Duodenal mucosa (tissue), 2 donors: Measurements from ENCODE around the gene SGMS1.

Source experiments
- H3K27ac ChIP-seq: one replicate; pipeline ENCODE4 v1.7.0; 2013; ENCODE audit warnings: low read depth, low read length
- H3K27me3 ChIP-seq, 2 donors: one replicate each; pipeline ENCODE4 v1.7.0; 2013; ENCODE audit warnings: low read length in 2 of 2, control low read depth in 1 of 2; ENCODE audit not compliant: insufficient read depth in 2 of 2, control insufficient read depth in 1 of 2
- H3K36me3 ChIP-seq, 2 donors: one replicate each; pipeline ENCODE4 v1.7.0; 2013; ENCODE audit warnings: low read length in 2 of 2, control low read depth in 1 of 2; ENCODE audit not compliant: insufficient read depth in 2 of 2, control insufficient read depth in 1 of 2
- H3K4me1 ChIP-seq, 2 donors: one replicate each; pipeline ENCODE4 v1.7.0; 2013; ENCODE audit warnings: low read length in 2 of 2, control low read depth in 1 of 2; ENCODE audit not compliant: insufficient read depth in 2 of 2, control insufficient read depth in 1 of 2
- H3K4me3 ChIP-seq, 2 donors: one replicate each; pipeline ENCODE4 v1.7.0; 2013; ENCODE audit warnings: low read length in 2 of 2, low read depth in 1 of 2
- H3K9ac ChIP-seq, 2 donors: one replicate each; pipeline ENCODE4 v1.7.0; 2013; ENCODE audit warnings: low read length in 2 of 2, low read depth in 1 of 2
- H3K9me3 ChIP-seq, 2 donors: one replicate each; pipeline ENCODE4 v1.7.0; 2013; ENCODE audit warnings: low read length in 2 of 2, control low read depth in 1 of 2; ENCODE audit not compliant: control insufficient read depth in 1 of 2

The SGMS1 gene

GRCh38 chr10:50561266-50561665, 62.5 kb downstream of the SGMS1 start:
- no peak overlapping the region for H3K4me3 ChIP-seq
- H3K36me3 ChIP-seq: peaks cover 0 to 2% of the 10 kb centered on the region in 2 donors
- no peaks in the 10 kb centered on the region for H3K9me3 ChIP-seq
- H3K27me3 ChIP-seq: no peaks in the 10 kb centered on the region
- H3K27ac ChIP-seq: no peak overlapping the region
- peaks cover 0 to 21% of the 10 kb centered on the region in 2 donors for H3K4me1 ChIP-seq
- no peak overlapping the region for H3K9ac ChIP-seq

GRCh38 chr10:50560370-50560769, 63.4 kb downstream of the SGMS1 start:
- no peak overlapping the region for H3K27ac ChIP-seq
- H3K27me3 ChIP-seq: no peaks in the 10 kb centered on the region
- H3K4me1 ChIP-seq: peaks cover 0 to 23% of the 10 kb centered on the region in 2 donors
- H3K36me3 ChIP-seq: peaks cover 0 to 3% of the 10 kb centered on the region in 2 donors
- H3K9me3 ChIP-seq: no peaks in the 10 kb centered on the region
- no peak overlapping the region for H3K9ac ChIP-seq
- no peak overlapping the region for H3K4me3 ChIP-seq

DNA sequence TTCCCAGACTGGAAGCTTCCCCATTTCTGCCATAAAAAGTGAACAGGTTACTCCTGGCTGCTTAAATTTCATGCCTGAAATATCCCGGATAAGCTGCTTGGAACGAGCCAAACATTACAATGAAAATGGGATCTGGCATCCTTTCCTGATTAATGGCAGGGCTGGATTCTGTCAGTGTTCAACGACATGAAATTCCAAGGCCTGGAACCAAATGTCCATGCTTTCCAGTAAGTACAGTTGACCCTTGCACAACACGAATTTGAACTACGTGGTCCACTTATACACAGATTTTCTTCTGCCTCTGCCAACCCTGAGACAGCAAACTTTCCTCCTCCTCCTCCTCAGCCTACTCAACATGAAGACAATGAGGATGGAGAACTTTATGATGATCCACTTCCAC, 65.4 kb downstream of the SGMS1 start:
- H3K36me3 ChIP-seq: peaks cover 0 to 3% of the 10 kb centered on the region in 2 donors
- H3K4me1 ChIP-seq: peaks cover 0 to 22% of the 10 kb centered on the region in 2 donors
- H3K4me3 ChIP-seq: no peak overlapping the region
- H3K9me3 ChIP-seq: no peaks in the 10 kb centered on the region
- H3K27me3 ChIP-seq: no peaks in the 10 kb centered on the region
- H3K9ac ChIP-seq: no peak overlapping the region
- H3K27ac ChIP-seq: no peak overlapping the region

DNA sequence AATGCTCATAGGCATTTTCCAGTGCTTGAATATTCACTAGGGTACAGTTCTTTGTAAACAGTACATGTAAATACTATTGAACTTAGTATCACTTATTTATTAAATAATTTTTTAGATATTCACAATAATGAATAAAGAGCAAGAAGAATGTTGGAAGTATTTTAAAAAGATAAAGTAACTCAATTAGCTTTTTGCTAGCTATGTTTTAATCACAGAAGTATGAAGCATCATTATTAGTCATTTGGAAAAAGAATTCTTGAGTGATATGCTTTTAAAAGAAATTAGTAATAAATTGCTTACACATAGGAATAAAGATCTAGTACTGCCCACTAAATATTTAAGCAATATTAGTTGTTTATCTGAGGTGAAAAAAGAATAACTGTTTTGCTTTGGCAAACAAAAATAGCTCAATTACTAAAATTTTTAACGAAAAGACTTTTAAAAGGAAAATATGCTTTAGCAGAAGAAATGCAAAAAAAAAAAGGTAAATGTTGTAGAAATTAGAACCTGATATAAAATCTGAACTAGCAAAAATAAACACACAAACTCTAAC, 66.5 kb downstream of the SGMS1 start:
- Histone ChIP-seq H3K27ac (no peak overlapping the region), H3K4me3 (no peak overlapping the region), H3K36me3 (peaks cover 0 to 3% of the 10 kb centered on the region in 2 donors), H3K9ac (no peak overlapping the region), H3K27me3 (no peaks in the 10 kb centered on the region), H3K4me1 (peaks cover 10 to 32% of the 10 kb centered on the region in 2 donors), H3K9me3 (no peaks in the 10 kb centered on the region)

- Histone ChIP-seq H3K4me3 (no peak overlapping the region), H3K9me3 (no peaks in the 10 kb centered on the region), H3K36me3 (peaks cover 0 to 3% of the 10 kb centered on the region in 2 donors), H3K27ac (no peak overlapping the region), H3K27me3 (no peaks in the 10 kb centered on the region), H3K9ac (no peak overlapping the region), H3K4me1 (peaks cover 11 to 29% of the 10 kb centered on the region in 2 donors)
Measured at GRCh38 chr10:50556237-50557120, 67.3 kb downstream of the SGMS1 start.

DNA sequence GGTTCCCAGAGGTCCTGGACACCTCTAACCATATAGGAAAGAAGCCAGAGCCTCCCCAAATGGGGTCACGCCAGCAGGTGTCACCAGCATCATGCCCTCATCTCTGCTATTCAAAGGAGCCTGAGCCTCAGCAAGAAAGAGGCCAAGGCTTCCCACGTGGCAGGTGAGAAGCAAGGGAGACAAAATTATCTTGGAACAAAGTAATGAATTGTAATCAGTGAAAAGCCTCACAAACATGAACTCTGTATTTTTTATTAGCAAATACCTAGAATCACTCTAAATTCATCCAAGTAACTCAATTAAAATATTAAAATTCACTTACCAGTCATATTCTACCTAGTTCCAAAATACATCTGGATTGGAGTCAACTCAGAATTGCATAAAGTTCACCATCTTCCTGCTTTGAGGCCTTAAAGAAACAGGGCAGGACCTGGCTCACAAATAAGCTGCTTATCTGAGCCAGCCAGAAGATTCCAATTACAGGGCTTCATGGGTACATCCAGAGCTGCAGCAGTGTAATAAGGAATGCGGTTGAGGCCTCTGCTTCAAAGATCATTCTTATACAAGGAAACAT, 68.7 kb downstream of the SGMS1 start:
- peaks cover 0 to 3% of the 10 kb centered on the region in 2 donors for H3K36me3 ChIP-seq
- no peaks in the 10 kb centered on the region for H3K9me3 ChIP-seq
- H3K4me3 ChIP-seq: no peak overlapping the region
- no peak overlapping the region for H3K9ac ChIP-seq
- no peaks in the 10 kb centered on the region for H3K27me3 ChIP-seq
- peaks cover 22 to 32% of the 10 kb centered on the region in 2 donors for H3K4me1 ChIP-seq
- no peak overlapping the region for H3K27ac ChIP-seq

- no peak overlapping the region for H3K4me3 ChIP-seq
- peaks cover 0 to 3% of the 10 kb centered on the region in 2 donors for H3K36me3 ChIP-seq
- no peak overlapping the region for H3K27ac ChIP-seq
- H3K4me1 ChIP-seq: peaks cover 28 to 38% of the 10 kb centered on the region in 2 donors
- H3K9ac ChIP-seq: no peak overlapping the region
- no peaks in the 10 kb centered on the region for H3K9me3 ChIP-seq
- H3K27me3 ChIP-seq: no peaks in the 10 kb centered on the region
Measured at GRCh38 chr10:50554376-50554994, 69.3 kb downstream of the SGMS1 start.

GRCh38 chr10:50552771-50553535, 70.8 kb downstream of the SGMS1 start:
- H3K4me3 ChIP-seq: peak overlapping the region in 1 of 2 donors; percentile 6
- peaks cover 28 to 38% of the 10 kb centered on the region in 2 donors for H3K4me1 ChIP-seq
- no peaks in the 10 kb centered on the region for H3K27me3 ChIP-seq
- no peak overlapping the region for H3K27ac ChIP-seq
- H3K36me3 ChIP-seq: peaks cover 0 to 3% of the 10 kb centered on the region in 2 donors
- H3K9ac ChIP-seq: no peak overlapping the region
- H3K9me3 ChIP-seq: no peaks in the 10 kb centered on the region

GRCh38 chr10:50552308-50552707, 71.4 kb downstream of the SGMS1 start:
- Histone ChIP-seq H3K27ac (no peak overlapping the region), H3K9me3 (no peaks in the 10 kb centered on the region), H3K9ac (no peak overlapping the region), H3K27me3 (no peaks in the 10 kb centered on the region), H3K4me3 (no peak overlapping the region), H3K4me1 (peaks cover 28 to 38% of the 10 kb centered on the region in 2 donors), H3K36me3 (peaks cover 0 to 3% of the 10 kb centered on the region in 2 donors)
